ENCODE measurements around the gene DDX31. TPM values are rescaled to one million over a fixed set of nuclear protein-coding genes. Genes with fewer than 3 reads are reported as not detected.

DDX31 gene
- total RNA-seq, 1 donor from 2014 or later: 15.1 TPM

GRCh38 chr9:132610661-132611060 lies 59.1 kb downstream of the DDX31 start:
- no peak for DNase-seq (ENCODE audit: low read depth)
- peaks cover 2% of the 10 kb centered on the region for H3K36me3 ChIP-seq (ENCODE audit: control insufficient read depth, insufficient read depth, low read length)
- no peak for TF ChIP-seq CTCF (IDR thresholded peaks at IDR 0.05; ENCODE audit: insufficient read depth, low read length, poor library complexity, severe bottlenecking)
- H3K27me3 ChIP-seq (ENCODE audit: control insufficient read depth, insufficient read depth, low read length): no peaks in the 10 kb centered on the region
- H3K4me3 ChIP-seq (ENCODE audit: low read depth, low read length): no peak overlapping the region

GRCh38 chr9:132609829-132610228 lies 60.0 kb downstream of the DDX31 start:
- no peak for TF ChIP-seq CTCF (IDR thresholded peaks at IDR 0.05; ENCODE audit: insufficient read depth, low read length, poor library complexity, severe bottlenecking)
- no peak for DNase-seq (ENCODE audit: low read depth)
- H3K27me3 ChIP-seq (ENCODE audit: control insufficient read depth, insufficient read depth, low read length): no peaks in the 10 kb centered on the region
- H3K4me3 ChIP-seq (ENCODE audit: low read depth, low read length): no peak overlapping the region
- H3K36me3 ChIP-seq (ENCODE audit: control insufficient read depth, insufficient read depth, low read length): peaks cover 2% of the 10 kb centered on the region

- no peak for DNase-seq (ENCODE audit: low read depth)
- H3K4me3 ChIP-seq (ENCODE audit: low read depth, low read length): no peak overlapping the region
- H3K27me3 ChIP-seq (ENCODE audit: control insufficient read depth, insufficient read depth, low read length): no peaks in the 10 kb centered on the region
- H3K36me3 ChIP-seq (ENCODE audit: control insufficient read depth, insufficient read depth, low read length): peaks cover 2% of the 10 kb centered on the region
- no peak for TF ChIP-seq CTCF (IDR thresholded peaks at IDR 0.05; ENCODE audit: insufficient read depth, low read length, poor library complexity, severe bottlenecking)
These were observed 60.6 kb downstream of the DDX31 start for GRCh38 chr9:132609184-132609583.

GRCh38 chr9:132606066-132606465 lies 63.7 kb downstream of the DDX31 start:
- Histone ChIP-seq H3K36me3 (ENCODE audit: control insufficient read depth, insufficient read depth, low read length) (peaks cover 1% of the 10 kb centered on the region), H3K27me3 (ENCODE audit: control insufficient read depth, insufficient read depth, low read length) (no peaks in the 10 kb centered on the region), H3K4me3 (ENCODE audit: low read depth, low read length) (no peak overlapping the region)
- no peak for DNase-seq (ENCODE audit: low read depth)
- TF ChIP-seq CTCF (IDR thresholded peaks at IDR 0.05; ENCODE audit: insufficient read depth, low read length, poor library complexity, severe bottlenecking): no peak

GRCh38 chr9:132605387-132605786 lies 64.4 kb downstream of the DDX31 start:
- Histone ChIP-seq H3K36me3 (ENCODE audit: control insufficient read depth, insufficient read depth, low read length) (peaks cover 1% of the 10 kb centered on the region), H3K4me3 (ENCODE audit: low read depth, low read length) (no peak overlapping the region), H3K27me3 (ENCODE audit: control insufficient read depth, insufficient read depth, low read length) (no peaks in the 10 kb centered on the region)
- TF ChIP-seq CTCF (IDR thresholded peaks at IDR 0.05; ENCODE audit: insufficient read depth, low read length, poor library complexity, severe bottlenecking): no peak
- DNase-seq (ENCODE audit: low read depth): no peak

GRCh38 chr9:132602207-132602606 lies 67.6 kb downstream of the DDX31 start:
- H3K4me3 ChIP-seq (ENCODE audit: low read depth, low read length): no peak overlapping the region
- no peak for DNase-seq (ENCODE audit: low read depth)
- no peak for TF ChIP-seq CTCF (IDR thresholded peaks at IDR 0.05; ENCODE audit: insufficient read depth, low read length, poor library complexity, severe bottlenecking)
- peaks cover 1% of the 10 kb centered on the region for H3K36me3 ChIP-seq (ENCODE audit: control insufficient read depth, insufficient read depth, low read length)
- no peaks in the 10 kb centered on the region for H3K27me3 ChIP-seq (ENCODE audit: control insufficient read depth, insufficient read depth, low read length)

Measured in kidney epithelial cell (primary cell).